SK-N-SH (cell line): ENCODE data around the gene SYNE1.

Experiments used
- CTCF ChIP-seq: fragments of 200-600 bp; sonication (generic); IDR thresholded peaks from 2 replicates; pipeline ENCODE4 v1.6.1; 2017; ENCODE audit warnings: antibody characterized with exemption, mild to moderate bottlenecking, moderate library complexity
- GABPA ChIP-seq: IDR thresholded peaks from 2 replicates; pipeline ENCODE4 v1.4.0; 2012; ENCODE audit warnings: low read depth, mild to moderate bottlenecking
- SIN3A ChIP-seq: IDR thresholded peaks from 2 replicates; pipeline ENCODE4 v1.6.1; 2012; ENCODE audit warnings: low read depth, mild to moderate bottlenecking, low read length, moderate library complexity, borderline replicate concordance

GRCh38 chr6:152098683-152099082, 538.5 kb downstream of the SYNE1 start:
- TF ChIP-seq GABPA, result no peak
- no peak for TF ChIP-seq CTCF
- TF ChIP-seq SIN3A, result no peak
